ENCODE results near the gene ICA1. TPM values are rescaled to one million over a fixed set of nuclear protein-coding genes. Genes with fewer than 3 reads are reported as not detected.

ICA1 gene
- total RNA-seq, 1 experiment from 2014 or later: not detected

- Histone ChIP-seq H3K27me3 (no peaks in the 10 kb centered on the region), H3K4me3 (no peak overlapping the region), H3K9me3 (replicated peaks) (no peaks in the 10 kb centered on the region), H3K27ac (no peak overlapping the region), H3K4me1 (no peaks in the 10 kb centered on the region), H3K36me3 (no peaks in the 10 kb centered on the region)
- no peak for DNase-seq
These were observed 127.8 kb downstream of the ICA1 start for GRCh38 chr7:8134089-8134733.

GRCh38 chr7:8133188-8133848 lies 128.6 kb downstream of the ICA1 start:
- Histone ChIP-seq H3K27ac (no peak overlapping the region), H3K4me1 (no peaks in the 10 kb centered on the region), H3K27me3 (no peaks in the 10 kb centered on the region), H3K4me3 (no peak overlapping the region), H3K36me3 (no peaks in the 10 kb centered on the region), H3K9me3 (replicated peaks) (no peaks in the 10 kb centered on the region)
- no peak for DNase-seq

GRCh38 chr7:8131694-8132605 lies 130.0 kb downstream of the ICA1 start:
- Histone ChIP-seq H3K4me1 (no peaks in the 10 kb centered on the region), H3K36me3 (no peaks in the 10 kb centered on the region), H3K27ac (no peak overlapping the region), H3K27me3 (no peaks in the 10 kb centered on the region), H3K4me3 (no peak overlapping the region), H3K9me3 (replicated peaks) (no peaks in the 10 kb centered on the region)
- no peak for DNase-seq

GRCh38 chr7:8130663-8131062 lies 131.3 kb downstream of the ICA1 start:
- H3K27me3 ChIP-seq: no peaks in the 10 kb centered on the region
- no peak overlapping the region for H3K27ac ChIP-seq
- H3K9me3 ChIP-seq (replicated peaks): no peaks in the 10 kb centered on the region
- DNase-seq: no peak
- H3K36me3 ChIP-seq: no peaks in the 10 kb centered on the region
- H3K4me1 ChIP-seq: no peaks in the 10 kb centered on the region
- H3K4me3 ChIP-seq: no peak overlapping the region

- no peak for DNase-seq
These were observed 132.7 kb downstream of the ICA1 start for GRCh38 chr7:8129318-8129659.

GRCh38 chr7:8128449-8129317 lies 133.3 kb downstream of the ICA1 start:
- no peaks in the 10 kb centered on the region for H3K36me3 ChIP-seq
- H3K4me1 ChIP-seq: no peaks in the 10 kb centered on the region
- H3K4me3 ChIP-seq: no peak overlapping the region
- H3K27ac ChIP-seq: no peak overlapping the region
- no peak for DNase-seq
- no peaks in the 10 kb centered on the region for H3K27me3 ChIP-seq
- H3K9me3 ChIP-seq (replicated peaks): no peaks in the 10 kb centered on the region

More at GRCh38 chr7:8129318-8129659, 132.7 kb downstream of the ICA1 start:
- Histone ChIP-seq H3K27ac (no peak overlapping the region), H3K4me1 (no peaks in the 10 kb centered on the region), H3K9me3 (replicated peaks) (no peaks in the 10 kb centered on the region), H3K4me3 (no peak overlapping the region), H3K27me3 (no peaks in the 10 kb centered on the region), H3K36me3 (no peaks in the 10 kb centered on the region)

- no peak for DNase-seq
- H3K27ac ChIP-seq: no peak overlapping the region
- H3K27me3 ChIP-seq: no peaks in the 10 kb centered on the region
- no peaks in the 10 kb centered on the region for H3K36me3 ChIP-seq
- no peaks in the 10 kb centered on the region for H3K4me1 ChIP-seq
- H3K4me3 ChIP-seq: no peak overlapping the region
- H3K9me3 ChIP-seq (replicated peaks): no peaks in the 10 kb centered on the region
These were observed 135.3 kb downstream of the ICA1 start for GRCh38 chr7:8126601-8127167.

GRCh38 chr7:8125680-8126444 lies 136.1 kb downstream of the ICA1 start:
- Histone ChIP-seq H3K27ac (no peak overlapping the region), H3K4me3 (no peak overlapping the region), H3K27me3 (no peaks in the 10 kb centered on the region), H3K9me3 (replicated peaks) (no peaks in the 10 kb centered on the region), H3K4me1 (no peaks in the 10 kb centered on the region), H3K36me3 (no peaks in the 10 kb centered on the region)
- no peak for DNase-seq

GRCh38 chr7:8121243-8121642 lies 140.7 kb downstream of the ICA1 start:
- H3K27ac ChIP-seq: no peak overlapping the region
- H3K4me1 ChIP-seq: no peaks in the 10 kb centered on the region
- H3K4me3 ChIP-seq: no peak overlapping the region
- H3K36me3 ChIP-seq: no peaks in the 10 kb centered on the region
- no peaks in the 10 kb centered on the region for H3K27me3 ChIP-seq
- DNase-seq: no peak
- no peaks in the 10 kb centered on the region for H3K9me3 ChIP-seq (replicated peaks)

- H3K4me1 ChIP-seq: no peaks in the 10 kb centered on the region
- no peaks in the 10 kb centered on the region for H3K36me3 ChIP-seq
- no peak for DNase-seq
- H3K4me3 ChIP-seq: no peak overlapping the region
- H3K27ac ChIP-seq: no peak overlapping the region
- no peaks in the 10 kb centered on the region for H3K9me3 ChIP-seq (replicated peaks)
- no peaks in the 10 kb centered on the region for H3K27me3 ChIP-seq
These were observed 141.4 kb downstream of the ICA1 start for GRCh38 chr7:8120390-8121058.

- H3K27me3 ChIP-seq: no peaks in the 10 kb centered on the region
- H3K4me3 ChIP-seq: no peak overlapping the region
- H3K36me3 ChIP-seq: no peaks in the 10 kb centered on the region
- no peak overlapping the region for H3K27ac ChIP-seq
- H3K9me3 ChIP-seq (replicated peaks): no peaks in the 10 kb centered on the region; the same call in 1 of the 2 replicates
- no peak for DNase-seq
- no peaks in the 10 kb centered on the region for H3K4me1 ChIP-seq
These were observed 142.7 kb downstream of the ICA1 start for GRCh38 chr7:8119262-8119661.

GRCh38 chr7:8117195-8117594 lies 144.8 kb downstream of the ICA1 start:
- DNase-seq: no peak
- H3K36me3 ChIP-seq: no peaks in the 10 kb centered on the region
- no peaks in the 10 kb centered on the region for H3K4me1 ChIP-seq
- no peaks in the 10 kb centered on the region for H3K27me3 ChIP-seq
- no peaks in the 10 kb centered on the region; the same call in 1 of the 2 replicates for H3K9me3 ChIP-seq (replicated peaks)
- H3K27ac ChIP-seq: no peak overlapping the region
- no peak overlapping the region for H3K4me3 ChIP-seq

Measured in SJCRH30 (cell line).